ENCODE measurements around the gene FBXO42. TPM values are rescaled to one million over a fixed set of nuclear protein-coding genes. Genes with fewer than 3 reads are reported as not detected.

FBXO42 gene
- total and polyA plus RNA-seq, 9 of the 15 experiments (the other 6 are each of a cell fraction or from before 2014, with no cell fraction given), result 7.2 to 24.8 (median 17.4) TPM

GRCh38 chr1:16367258-16367967 is 15.1 kb upstream of the FBXO42 start (continued):
- TF ChIP-seq NFYB (IDR thresholded peaks at IDR 0.05; ENCODE audit: extremely low read depth, insufficient read length), result no peak
- TF ChIP-seq SIX5 (IDR thresholded peaks at IDR 0.05; ENCODE audit: borderline replicate concordance in 1 of 2, insufficient read depth in 1 of 2, low read depth in 1 of 2, low read length in 2 of 2), result no peak
- TF ChIP-seq RB1 (IDR thresholded peaks at IDR 0.05; ENCODE audit: low read depth), result peak; percentile 67
- no peak for TF ChIP-seq ZNF324 (CRISPR knock-in tag; IDR thresholded peaks at IDR 0.05)
- no peak for TF ChIP-seq MEF2A (IDR thresholded peaks at IDR 0.05; ENCODE audit: control insufficient read depth, low read depth, low read length)
- TF ChIP-seq ZNF696 (CRISPR knock-in tag; conservative IDR thresholded peaks at IDR 0.05), result no peak
- peak; percentile 74 for TF ChIP-seq TFAP4 (CRISPR knock-in tag; IDR thresholded peaks at IDR 0.05; ENCODE audit: borderline replicate concordance)
- TF ChIP-seq RREB1 (CRISPR knock-in tag; IDR thresholded peaks at IDR 0.05), result no peak
- TF ChIP-seq EP400 (IDR thresholded peaks at IDR 0.05), result peak; percentile 90
- no peak for TF ChIP-seq ELK3 (CRISPR knock-in tag; IDR thresholded peaks at IDR 0.05)
- TF ChIP-seq ZNF165 (CRISPR knock-in tag; IDR thresholded peaks at IDR 0.05; ENCODE audit: borderline replicate concordance), result no peak
- peak; percentile 67 to 74; a peak in 2 of 4 replicates for TF ChIP-seq SIN3A (IDR thresholded peaks at IDR 0.05; ENCODE audit: borderline replicate concordance in 2 of 2, control insufficient read depth in 1 of 2, low read depth in 2 of 2, low read length in 2 of 2)
- peak in 1 of 2 experiments; percentile 76; a peak in 1 of 4 replicates for TF ChIP-seq MLX (CRISPR knock-in tag; conservative IDR thresholded peaks at IDR 0.05)
- TF ChIP-seq GATAD2A (IDR thresholded peaks at IDR 0.05), result 0 out of 2 replicates have a peak, but pooled peaks have one; percentile 15
- no peak for TF ChIP-seq GTF2A2 (tag; IDR thresholded peaks at IDR 0.05)
- TF ChIP-seq CXXC5 (CRISPR knock-in tag; IDR thresholded peaks at IDR 0.05), result 0 out of 2 replicates have a peak, but pooled peaks have one; percentile 75
- TF ChIP-seq RUNX1 (IDR thresholded peaks at IDR 0.05; ENCODE audit: low read depth), result no peak

Data from K562 (cell line).